WI38 (cell line): ENCODE data around the gene NECAB2.

Experiments
- H3K4me3 ChIP-seq: 2 replicates; pipeline ENCODE4 v1.5.1; 2011; ENCODE audit warnings: low read depth, mild to moderate bottlenecking, control low read depth, low read length
- TF ChIP-seq, protein P1 (sequence below): IDR thresholded peaks from 2 replicates; pipeline ENCODE4 v1.5.1; 2012; ENCODE audit warnings: low read depth, mild to moderate bottlenecking, control low read depth, low read length

NECAB2 gene

DNA sequence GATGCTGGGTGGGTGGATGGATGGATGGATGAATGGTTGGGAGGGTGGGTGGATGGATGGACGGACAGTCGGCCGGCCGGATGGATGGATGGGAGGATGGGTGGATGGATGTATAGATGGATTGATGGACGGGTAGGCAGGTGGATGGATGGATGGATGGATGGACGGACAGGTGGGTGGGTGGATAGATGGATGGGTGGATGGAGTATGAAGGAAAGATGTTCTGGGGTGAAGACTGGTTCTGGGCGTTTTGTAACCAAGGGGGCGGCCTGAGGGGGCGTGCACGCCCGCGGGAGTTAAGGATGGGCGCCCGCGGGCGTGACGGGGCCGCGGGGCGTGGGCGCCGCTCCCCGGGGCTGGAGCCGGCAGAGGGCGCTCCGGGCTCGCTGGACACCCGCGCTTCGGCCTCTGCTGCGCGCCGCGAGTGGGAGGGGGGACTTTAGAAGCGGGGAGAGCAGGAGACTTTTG is at the start of gene NECAB2:
Gene NECAB2 (plus strand): TSS at position 407 of the 468 bp plus-strand sequence. CDS start 405 bp downstream, outside the sequence.
- H3K4me3 ChIP-seq, result 0 out of 2 replicates have a peak within 1 kb of the TSS, but pooled peaks have one; percentile 14
- TF ChIP-seq, protein P1, sequence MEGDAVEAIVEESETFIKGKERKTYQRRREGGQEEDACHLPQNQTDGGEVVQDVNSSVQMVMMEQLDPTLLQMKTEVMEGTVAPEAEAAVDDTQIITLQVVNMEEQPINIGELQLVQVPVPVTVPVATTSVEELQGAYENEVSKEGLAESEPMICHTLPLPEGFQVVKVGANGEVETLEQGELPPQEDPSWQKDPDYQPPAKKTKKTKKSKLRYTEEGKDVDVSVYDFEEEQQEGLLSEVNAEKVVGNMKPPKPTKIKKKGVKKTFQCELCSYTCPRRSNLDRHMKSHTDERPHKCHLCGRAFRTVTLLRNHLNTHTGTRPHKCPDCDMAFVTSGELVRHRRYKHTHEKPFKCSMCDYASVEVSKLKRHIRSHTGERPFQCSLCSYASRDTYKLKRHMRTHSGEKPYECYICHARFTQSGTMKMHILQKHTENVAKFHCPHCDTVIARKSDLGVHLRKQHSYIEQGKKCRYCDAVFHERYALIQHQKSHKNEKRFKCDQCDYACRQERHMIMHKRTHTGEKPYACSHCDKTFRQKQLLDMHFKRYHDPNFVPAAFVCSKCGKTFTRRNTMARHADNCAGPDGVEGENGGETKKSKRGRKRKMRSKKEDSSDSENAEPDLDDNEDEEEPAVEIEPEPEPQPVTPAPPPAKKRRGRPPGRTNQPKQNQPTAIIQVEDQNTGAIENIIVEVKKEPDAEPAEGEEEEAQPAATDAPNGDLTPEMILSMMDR, result 0 out of 2 replicates have a peak, but pooled peaks have one; percentile 29

- TF ChIP-seq, protein P1, result no peak
- no peak overlapping the region for H3K4me3 ChIP-seq
Measured at GRCh38 chr16:83920894-83921491, 47.1 kb upstream of the NECAB2 start.

- TF ChIP-seq, protein P1, result no peak
- H3K4me3 ChIP-seq, result no peak overlapping the region
Measured at GRCh38 chr16:83923581-83924365, 44.3 kb upstream of the NECAB2 start.

DNA sequence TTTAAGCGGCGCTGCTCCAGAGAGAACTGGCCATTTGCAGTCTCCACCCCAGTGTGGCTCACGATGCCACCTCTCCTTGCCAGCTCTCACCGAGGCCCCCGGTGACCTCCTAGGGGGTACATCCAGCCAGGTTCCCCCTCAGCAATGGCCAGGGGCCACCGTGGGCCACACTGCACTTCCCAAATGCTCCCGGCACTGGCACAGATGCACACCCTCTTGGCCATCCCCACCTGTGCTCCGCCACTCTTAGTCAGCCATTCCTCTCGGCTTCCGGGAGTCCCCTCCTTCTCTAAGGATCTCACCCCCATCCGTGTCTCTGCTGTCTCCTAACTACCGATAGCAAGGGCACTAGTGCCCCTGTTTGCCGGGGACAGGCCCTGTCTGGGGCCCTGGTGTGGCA is 43.4 kb upstream of the NECAB2 start:
- TF ChIP-seq, protein P1, result no peak
- no peak overlapping the region for H3K4me3 ChIP-seq

DNA sequence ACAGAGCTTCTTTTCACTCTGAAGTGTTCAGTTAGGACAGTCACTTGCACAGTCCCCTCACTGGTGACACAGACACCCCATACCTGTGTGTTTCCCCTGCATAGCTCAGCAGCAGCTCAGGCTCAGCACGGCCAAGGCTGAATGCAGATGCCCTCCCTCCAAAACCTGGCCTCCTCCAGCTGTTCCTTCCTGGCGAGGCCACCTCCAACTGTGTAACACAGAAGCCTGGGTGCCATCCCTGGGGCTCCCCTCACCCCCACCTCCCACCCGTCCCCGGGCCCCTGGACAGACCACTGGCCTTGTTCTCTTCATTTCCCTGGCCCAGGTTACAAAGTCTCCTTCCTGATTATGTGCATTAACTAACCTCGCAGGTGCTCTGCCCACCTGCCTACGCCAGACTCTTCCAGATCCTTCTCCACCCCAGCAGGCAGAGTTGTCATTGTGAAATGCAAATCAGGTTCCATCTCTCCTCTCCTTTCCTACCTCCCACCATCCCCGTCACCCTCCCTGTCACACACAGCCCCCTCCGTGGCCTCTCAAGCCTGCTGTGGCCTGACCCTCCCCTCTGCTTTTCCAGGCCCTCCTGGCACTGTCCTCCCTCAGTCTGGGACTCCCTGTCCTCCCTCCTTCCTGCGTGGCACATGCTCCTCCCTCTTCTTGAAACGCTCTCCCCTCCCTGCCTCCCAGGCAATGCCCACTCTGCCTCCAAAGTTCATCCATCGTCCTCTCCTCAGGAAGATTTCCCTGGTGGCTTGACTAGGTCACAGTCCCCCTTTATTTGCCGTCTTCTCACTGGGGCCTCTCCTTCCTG is 42.7 kb upstream of the NECAB2 start:
- H3K4me3 ChIP-seq, result no peak overlapping the region
- TF ChIP-seq, protein P1, result no peak

- H3K4me3 ChIP-seq, result no peak overlapping the region
- TF ChIP-seq, protein P1, result no peak
Measured at GRCh38 chr16:83925957-83926725, 41.9 kb upstream of the NECAB2 start.
